Thoracic aorta (tissue), 2 donors: ENCODE data around the gene BMPR1A. TPM values are rescaled to one million over a fixed set of nuclear protein-coding genes. Genes with fewer than 3 reads are reported as not detected.
"Not testable (repeated sequence)": the region's sequence is repeated elsewhere in the genome, so short reads cannot be mapped to it uniquely, and the experiment has no call there.

Source experiments
- ATAC-seq: fragments of 150-250 bp; one replicate; pipeline ENCODE4 v1.8.0; 2017; ENCODE audit warnings: low read depth; ENCODE audit not compliant: insufficient number of reproducible peaks, low FRiP score
- DNase-seq: peaks from one replicate; pipeline ENCODE4 v3.0.0-alpha.2; 2020; ENCODE audit warnings: low spot score
- H3K27ac ChIP-seq, 2 donors: fragments of 200-600 bp; sonication (generic); 1 replicate in 1 of 2; 2 replicates in 1 of 2; pipeline ENCODE4 v1.5.1; 2016; ENCODE audit warnings: mild to moderate bottlenecking in 2 of 2, moderate library complexity in 2 of 2
- H3K27me3 ChIP-seq: fragments of 200-600 bp; sonication (generic); replicated peaks from 2 replicates; pipeline ENCODE4 v1.6.0; 2016; ENCODE audit warnings: mild to moderate bottlenecking; ENCODE audit not compliant: insufficient read depth
- H3K36me3 ChIP-seq: fragments of 200-600 bp; sonication (generic); one replicate; pipeline ENCODE4 v1.5.1; 2016
- H3K4me1 ChIP-seq, 2 donors: fragments of 200-600 bp; sonication (generic); 1 replicate in 1 of 2; 2 replicates in 1 of 2; pipeline versions ENCODE4 v1.5.1 to v1.6.0; 2016; ENCODE audit warnings: low read depth in 2 of 2, mild to moderate bottlenecking in 1 of 2; ENCODE audit not compliant: control insufficient read depth in 1 of 2
- H3K4me3 ChIP-seq: fragments of 200-600 bp; sonication (generic); 2 replicates; pipeline ENCODE4 v1.5.1; 2016; ENCODE audit warnings: mild to moderate bottlenecking
- H3K9me3 ChIP-seq: fragments of 200-600 bp; sonication (generic); 2 replicates; pipeline ENCODE4 v1.5.1; 2016
- CTCF ChIP-seq: fragments of 200-600 bp; sonication (generic); IDR thresholded peaks from one replicate; pipeline ENCODE4 v1.5.1; 2019; ENCODE audit warnings: antibody characterized with exemption
- total RNA-seq, 2 donors: library from RNA; depleted of rRNA; stranded (reverse); fragments of >200 nt; gene quantifications; one replicate each; pipeline versions ENCODE4 v1.1.0 to v1.2.3, GENCODE V29; 2016

Gene BMPR1A
- total RNA-seq, 2 donors from 2014 or later: 69.0 to 130 TPM

GRCh38 chr10:86862373-86862772, 106.0 kb downstream of the BMPR1A start:
- no peak for ATAC-seq

GRCh38 chr10:86862786-86863483, 106.5 kb downstream of the BMPR1A start:
- ATAC-seq: no peak
- Histone ChIP-seq H3K9me3 (no peaks in the 10 kb centered on the region), H3K4me3 (no peak overlapping the region), H3K4me1 (peaks cover 9 to 50% of the 10 kb centered on the region in 2 donors), H3K27ac (peak overlapping the region; percentile 72), H3K36me3 (no peaks in the 10 kb centered on the region), H3K27me3 (no peaks in the 10 kb centered on the region)
- TF ChIP-seq CTCF: no peak
- DNase-seq: no peak

More at GRCh38 chr10:86862373-86862772, 106.0 kb downstream of the BMPR1A start:
- TF ChIP-seq CTCF: no peak
- no peaks in the 10 kb centered on the region for H3K27me3 ChIP-seq
- no peaks in the 10 kb centered on the region for H3K9me3 ChIP-seq
- H3K4me3 ChIP-seq: no peak overlapping the region
- peak overlapping the region; percentile 72 for H3K27ac ChIP-seq
- peaks cover 9 to 46% of the 10 kb centered on the region in 2 donors for H3K4me1 ChIP-seq
- DNase-seq: no peak
- no peaks in the 10 kb centered on the region for H3K36me3 ChIP-seq

GRCh38 chr10:86863484-86863842, 107.0 kb downstream of the BMPR1A start:
- no peak for TF ChIP-seq CTCF
- peaks cover 14 to 55% of the 10 kb centered on the region in 2 donors for H3K4me1 ChIP-seq

GRCh38 chr10:86865011-86865811, 108.8 kb downstream of the BMPR1A start:
- Histone ChIP-seq H3K4me1 (peaks cover 21 to 64% of the 10 kb centered on the region in 2 donors), H3K27ac (peak overlapping the region; percentile 18 to 69), H3K4me3 (peak overlapping the region; percentile 61)
- H3K27me3 ChIP-seq, H3K9me3 ChIP-seq, ATAC-seq, DNase-seq, H3K36me3 ChIP-seq: not testable (repeated sequence)

More at GRCh38 chr10:86863484-86863842, 107.0 kb downstream of the BMPR1A start:
- ATAC-seq: no peak
- H3K9me3 ChIP-seq: no peaks in the 10 kb centered on the region
- no peaks in the 10 kb centered on the region for H3K27me3 ChIP-seq
- no peaks in the 10 kb centered on the region for H3K36me3 ChIP-seq
- peak overlapping the region; percentile 72 for H3K27ac ChIP-seq
- H3K4me3 ChIP-seq: no peak overlapping the region
- no peak for DNase-seq

- ATAC-seq (no peak), DNase-seq (no peak)
- no peak for TF ChIP-seq CTCF
- H3K36me3 ChIP-seq: no peaks in the 10 kb centered on the region
- peaks cover 25 to 72% of the 10 kb centered on the region in 2 donors for H3K4me1 ChIP-seq
- H3K4me3 ChIP-seq: no peak overlapping the region
- H3K27ac ChIP-seq: peak overlapping the region; percentile 18 to 69
- H3K27me3 ChIP-seq: no peaks in the 10 kb centered on the region
- H3K9me3 ChIP-seq: no peaks in the 10 kb centered on the region
Measured at GRCh38 chr10:86867149-86867548, 110.7 kb downstream of the BMPR1A start.
